Measurements from ENCODE around the gene PIAS4. TPM values are rescaled to one million over a fixed set of nuclear protein-coding genes. Genes with fewer than 3 reads are reported as not detected.

PIAS4 gene
- total and polyA plus RNA-seq, 4 donors = 6.5 to 20.3 (median 15.9) TPM

GRCh38 chr19:3975637-3976087 is 31.9 kb upstream of the PIAS4 start:
- intact Hi-C loops (cut with DNase I) = no loop called here
- ATAC-seq (ENCODE audit: low FRiP score) = no peak
- Histone ChIP-seq H3K27ac (ENCODE audit: low read depth in 1 of 2, low read length in 2 of 2) (no peak overlapping the region), H3K36me3 (ENCODE audit: control insufficient read depth in 1 of 2, insufficient read depth in 2 of 2, low read length in 1 of 2) (peaks cover 9 to 32% of the 10 kb centered on the region in 2 donors), H3K27me3 (ENCODE audit: control insufficient read depth in 1 of 2, insufficient read depth in 2 of 2, low read length in 1 of 2) (no peaks in the 10 kb centered on the region), H3K4me3 (ENCODE audit: low read length in 2 of 2) (no peak overlapping the region), H3K4me1 (ENCODE audit: control insufficient read depth in 1 of 2, insufficient read depth in 2 of 2, low read length in 2 of 2) (no peaks in the 10 kb centered on the region), H3K9me3 (ENCODE audit: control insufficient read depth, low read length) (no peaks in the 10 kb centered on the region)
- no peak for DNase-seq
- 81 to 84% methylated on average over 14 of the region's 14 CpGs for WGBS, 2 donors

DNA sequence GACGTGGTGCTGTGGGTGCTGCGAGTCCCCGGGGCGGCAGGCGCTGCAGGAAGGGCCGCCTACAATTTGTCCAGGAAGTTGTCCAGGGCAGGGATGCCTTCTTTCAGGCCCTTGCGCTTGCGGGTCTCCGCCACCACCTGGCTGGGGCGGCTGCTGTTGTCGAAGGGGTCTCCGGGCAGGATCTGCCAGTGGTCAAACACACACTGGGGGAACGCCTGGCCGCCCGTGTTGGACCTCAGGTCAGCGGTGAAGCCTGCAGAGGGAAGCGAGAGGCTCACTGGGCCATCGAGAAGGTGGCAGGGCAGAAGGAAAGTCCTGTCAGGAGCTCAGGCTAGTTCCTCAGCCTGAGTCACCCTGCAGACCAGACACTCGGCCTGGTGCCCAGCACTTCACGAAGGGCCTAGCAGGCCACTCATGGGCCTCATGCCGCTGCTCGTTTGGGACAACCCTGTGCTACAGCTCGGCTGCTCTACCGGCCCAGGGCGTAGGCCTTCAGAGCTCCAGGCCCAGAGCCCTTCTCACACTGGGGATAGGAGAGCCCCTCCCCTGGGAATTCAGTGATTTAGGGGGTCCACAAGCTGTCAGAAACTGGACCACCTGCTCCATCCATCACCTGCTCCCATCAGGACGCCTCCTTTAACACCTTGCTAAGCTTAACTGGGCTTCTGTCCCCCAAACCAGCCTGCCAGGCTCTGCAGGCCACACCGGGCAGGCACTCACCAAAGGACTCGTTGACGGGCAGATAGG is 30.9 kb upstream of the PIAS4 start:
- H3K4me3 ChIP-seq (ENCODE audit: low read length in 2 of 2) = no peak overlapping the region
- intact Hi-C loops (cut with DNase I) = no loop called here
- WGBS, 2 donors = 86 to 90% methylated on average over 29 of the region's 29 CpGs
- no peak for ATAC-seq (ENCODE audit: low FRiP score)
- H3K27ac ChIP-seq (ENCODE audit: low read depth in 1 of 2, low read length in 2 of 2) = no peak overlapping the region
- H3K27me3 ChIP-seq (ENCODE audit: control insufficient read depth in 1 of 2, insufficient read depth in 2 of 2, low read length in 1 of 2) = no peaks in the 10 kb centered on the region
- peaks cover 14 to 40% of the 10 kb centered on the region in 2 donors for H3K36me3 ChIP-seq (ENCODE audit: control insufficient read depth in 1 of 2, insufficient read depth in 2 of 2, low read length in 1 of 2)
- no peaks in the 10 kb centered on the region for H3K4me1 ChIP-seq (ENCODE audit: control insufficient read depth in 1 of 2, insufficient read depth in 2 of 2, low read length in 2 of 2)
- DNase-seq = no peak
- no peaks in the 10 kb centered on the region for H3K9me3 ChIP-seq (ENCODE audit: control insufficient read depth, low read length)

DNA sequence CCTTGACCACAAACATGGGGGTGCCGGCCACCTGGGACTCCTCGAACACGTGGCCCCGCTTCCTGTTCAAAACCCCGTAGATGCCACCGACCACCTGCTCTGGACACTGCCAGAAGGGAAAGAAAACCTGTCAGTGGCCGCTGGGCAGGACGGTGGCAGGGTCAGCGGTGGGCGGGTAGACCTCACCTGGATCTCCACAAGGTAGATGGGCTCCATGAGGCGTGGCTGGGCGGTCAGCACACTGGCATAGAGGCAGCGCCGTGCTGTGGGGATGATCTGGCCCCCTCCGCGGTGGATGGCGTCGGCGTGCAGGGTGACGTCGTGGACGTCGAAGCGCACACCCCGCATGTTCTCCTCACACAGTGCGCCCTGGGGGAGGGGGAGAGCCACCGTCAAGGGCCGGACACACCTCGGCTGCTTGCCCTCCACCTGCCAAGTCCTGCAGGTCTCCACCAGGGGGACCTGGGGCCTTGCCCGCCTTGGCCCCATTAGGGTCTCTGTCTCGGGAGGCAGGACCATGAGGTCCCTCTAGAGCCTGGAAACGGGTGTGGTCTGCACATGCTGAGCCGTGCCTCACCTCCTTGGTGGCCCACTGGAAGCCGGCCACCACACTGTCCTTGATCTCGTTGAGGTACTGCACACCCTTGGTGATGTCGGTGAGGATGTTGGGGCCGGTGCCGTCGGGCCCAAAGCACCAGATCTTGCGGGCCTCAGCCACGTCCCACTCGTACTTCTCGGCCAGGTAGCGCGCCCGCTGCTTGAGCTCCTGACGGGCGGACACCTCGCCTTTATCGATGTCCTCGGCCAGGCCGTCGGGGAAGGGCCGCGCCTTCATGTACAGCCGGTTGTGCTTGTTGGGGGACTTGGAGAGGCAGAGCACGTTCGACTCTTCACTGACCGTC is 30.0 kb upstream of the PIAS4 start:
- no peaks in the 10 kb centered on the region for H3K9me3 ChIP-seq (ENCODE audit: control insufficient read depth, low read length)
- H3K27ac ChIP-seq (ENCODE audit: low read depth in 1 of 2, low read length in 2 of 2) = no peak overlapping the region
- ATAC-seq (ENCODE audit: low FRiP score) (no peak), DNase-seq (no peak)
- H3K4me1 ChIP-seq (ENCODE audit: control insufficient read depth in 1 of 2, insufficient read depth in 2 of 2, low read length in 2 of 2) = no peaks in the 10 kb centered on the region
- intact Hi-C loops (cut with DNase I) = no loop called here
- peaks cover 14 to 42% of the 10 kb centered on the region in 2 donors for H3K36me3 ChIP-seq (ENCODE audit: control insufficient read depth in 1 of 2, insufficient read depth in 2 of 2, low read length in 1 of 2)
- WGBS, 2 donors = 89 to 90% methylated on average over 58 to 59 of the region's 59 CpGs
- H3K27me3 ChIP-seq (ENCODE audit: control insufficient read depth in 1 of 2, insufficient read depth in 2 of 2, low read length in 1 of 2) = no peaks in the 10 kb centered on the region
- no peak overlapping the region for H3K4me3 ChIP-seq (ENCODE audit: low read length in 2 of 2)

GRCh38 chr19:3978145-3978544 is 29.4 kb upstream of the PIAS4 start:
- intact Hi-C loops (cut with DNase I) = no loop called here
- 93 to 95% methylated on average over 19 of the region's 19 CpGs for WGBS, 2 donors

GRCh38 chr19:3979289-3979673 is 28.3 kb upstream of the PIAS4 start:
- DNase-seq (no peak), ATAC-seq (ENCODE audit: low FRiP score) (no peak)
- Histone ChIP-seq H3K4me3 (ENCODE audit: low read length in 2 of 2) (no peak overlapping the region), H3K27me3 (ENCODE audit: control insufficient read depth in 1 of 2, insufficient read depth in 2 of 2, low read length in 1 of 2) (no peaks in the 10 kb centered on the region), H3K9me3 (ENCODE audit: control insufficient read depth, low read length) (no peaks in the 10 kb centered on the region), H3K4me1 (ENCODE audit: control insufficient read depth in 1 of 2, insufficient read depth in 2 of 2, low read length in 2 of 2) (no peaks in the 10 kb centered on the region), H3K27ac (ENCODE audit: low read depth in 1 of 2, low read length in 2 of 2) (no peak overlapping the region), H3K36me3 (ENCODE audit: control insufficient read depth in 1 of 2, insufficient read depth in 2 of 2, low read length in 1 of 2) (peaks cover 14 to 49% of the 10 kb centered on the region in 2 donors)
- 94 to 95% methylated on average over 18 of the region's 18 CpGs for WGBS, 2 donors
- intact Hi-C loops (cut with DNase I) = no loop called here

More at GRCh38 chr19:3978145-3978544, 29.4 kb upstream of the PIAS4 start:
- ATAC-seq (ENCODE audit: low FRiP score) (no peak), DNase-seq (no peak)
- H3K4me3 ChIP-seq (ENCODE audit: low read length in 2 of 2) = no peak overlapping the region
- H3K36me3 ChIP-seq (ENCODE audit: control insufficient read depth in 1 of 2, insufficient read depth in 2 of 2, low read length in 1 of 2) = peaks cover 14 to 46% of the 10 kb centered on the region in 2 donors
- no peak overlapping the region for H3K27ac ChIP-seq (ENCODE audit: low read depth in 1 of 2, low read length in 2 of 2)
- H3K27me3 ChIP-seq (ENCODE audit: control insufficient read depth in 1 of 2, insufficient read depth in 2 of 2, low read length in 1 of 2) = no peaks in the 10 kb centered on the region
- no peaks in the 10 kb centered on the region for H3K9me3 ChIP-seq (ENCODE audit: control insufficient read depth, low read length)
- no peaks in the 10 kb centered on the region for H3K4me1 ChIP-seq (ENCODE audit: control insufficient read depth in 1 of 2, insufficient read depth in 2 of 2, low read length in 2 of 2)

GRCh38 chr19:3979674-3980352 is 27.7 kb upstream of the PIAS4 start:
- peaks cover 14 to 49% of the 10 kb centered on the region in 2 donors for H3K36me3 ChIP-seq (ENCODE audit: control insufficient read depth in 1 of 2, insufficient read depth in 2 of 2, low read length in 1 of 2)
- H3K4me3 ChIP-seq (ENCODE audit: low read length in 2 of 2) = no peak overlapping the region
- no peaks in the 10 kb centered on the region for H3K27me3 ChIP-seq (ENCODE audit: control insufficient read depth in 1 of 2, insufficient read depth in 2 of 2, low read length in 1 of 2)
- intact Hi-C loops (cut with DNase I) = no loop called here
- DNase-seq (no peak), ATAC-seq (ENCODE audit: low FRiP score) (no peak)
- no peak overlapping the region for H3K27ac ChIP-seq (ENCODE audit: low read depth in 1 of 2, low read length in 2 of 2)
- no peaks in the 10 kb centered on the region for H3K4me1 ChIP-seq (ENCODE audit: control insufficient read depth in 1 of 2, insufficient read depth in 2 of 2, low read length in 2 of 2)
- 90 to 93% methylated on average over 25 of the region's 25 CpGs for WGBS, 2 donors
- H3K9me3 ChIP-seq (ENCODE audit: control insufficient read depth, low read length) = no peaks in the 10 kb centered on the region

DNA sequence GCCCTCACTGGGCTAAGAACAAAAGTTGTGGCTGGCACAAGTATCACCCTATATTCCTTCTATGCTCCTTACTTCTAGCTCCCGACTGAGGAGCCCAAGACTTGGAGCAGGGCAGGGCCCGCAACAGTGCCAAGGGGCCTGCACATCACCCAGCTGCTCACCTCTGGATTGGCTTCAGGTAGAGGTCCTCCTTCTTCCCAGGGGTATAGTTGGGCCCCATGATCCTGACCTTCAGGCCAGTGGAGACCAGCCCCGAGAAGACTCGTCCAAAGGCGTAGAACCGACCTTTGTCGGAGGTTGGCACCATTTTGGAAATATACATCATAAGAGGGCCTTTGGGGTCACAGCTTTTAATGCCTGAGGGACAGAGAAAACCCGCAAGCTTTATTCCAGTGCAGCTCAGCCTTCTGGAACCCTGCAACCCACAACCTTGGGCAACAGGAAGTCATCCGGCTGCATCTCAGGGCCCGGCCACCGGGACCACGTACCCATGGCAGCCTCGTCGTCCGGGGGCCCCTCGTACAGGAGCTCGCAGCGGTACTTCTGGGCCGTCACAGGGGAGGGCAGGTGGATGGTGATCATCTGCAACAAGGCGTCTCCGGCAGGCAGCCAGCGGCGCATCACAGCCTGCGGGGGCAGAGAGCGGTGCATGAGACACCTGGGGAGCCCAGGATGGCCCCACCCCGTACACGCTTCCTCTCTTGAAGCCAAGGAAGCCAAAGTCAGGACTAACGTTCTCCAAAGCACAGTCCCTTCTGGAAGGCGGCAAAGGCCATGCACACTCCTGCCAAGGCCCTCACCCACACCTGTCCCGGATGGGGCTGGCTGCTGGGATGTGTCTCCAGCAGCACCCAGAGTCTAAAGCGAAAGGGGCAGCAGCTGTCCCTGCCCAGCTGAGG is 26.9 kb upstream of the PIAS4 start:
- WGBS, 2 donors = 86 to 88% methylated on average over 31 of the region's 31 CpGs
- ATAC-seq (ENCODE audit: low FRiP score) (no peak), DNase-seq (no peak)
- Histone ChIP-seq H3K9me3 (ENCODE audit: control insufficient read depth, low read length) (no peaks in the 10 kb centered on the region), H3K27me3 (ENCODE audit: control insufficient read depth in 1 of 2, insufficient read depth in 2 of 2, low read length in 1 of 2) (no peaks in the 10 kb centered on the region), H3K4me3 (ENCODE audit: low read length in 2 of 2) (no peak overlapping the region), H3K36me3 (ENCODE audit: control insufficient read depth in 1 of 2, insufficient read depth in 2 of 2, low read length in 1 of 2) (peaks cover 14 to 49% of the 10 kb centered on the region in 2 donors), H3K27ac (ENCODE audit: low read depth in 1 of 2, low read length in 2 of 2) (no peak overlapping the region), H3K4me1 (ENCODE audit: control insufficient read depth in 1 of 2, insufficient read depth in 2 of 2, low read length in 2 of 2) (no peaks in the 10 kb centered on the region)
- intact Hi-C loops (cut with DNase I) = no loop called here

DNA sequence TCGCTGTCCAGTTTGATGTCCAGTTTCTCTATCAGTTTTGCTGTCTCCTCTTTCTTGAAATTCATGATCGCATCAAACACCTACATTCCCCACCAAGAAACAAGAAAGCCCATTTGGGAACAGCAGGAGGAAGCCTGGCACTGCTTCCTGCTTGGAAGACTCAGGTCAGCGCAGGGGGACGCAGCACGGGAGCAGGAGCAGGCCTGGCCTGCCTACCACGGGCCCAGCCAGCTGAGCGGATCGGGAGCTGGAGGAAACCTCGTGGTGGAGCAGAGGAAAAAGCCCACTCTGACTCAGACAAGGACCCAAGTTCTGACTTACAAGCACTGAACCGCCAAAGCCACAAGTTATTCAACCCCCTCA is 26.2 kb upstream of the PIAS4 start:
- no peaks in the 10 kb centered on the region for H3K27me3 ChIP-seq (ENCODE audit: control insufficient read depth in 1 of 2, insufficient read depth in 2 of 2, low read length in 1 of 2)
- no peak overlapping the region for H3K4me3 ChIP-seq (ENCODE audit: low read length in 2 of 2)
- no peaks in the 10 kb centered on the region for H3K9me3 ChIP-seq (ENCODE audit: control insufficient read depth, low read length)
- H3K27ac ChIP-seq (ENCODE audit: low read depth in 1 of 2, low read length in 2 of 2) = no peak overlapping the region
- intact Hi-C loops (cut with DNase I) = no loop called here
- DNase-seq (no peak), ATAC-seq (ENCODE audit: low FRiP score) (no peak)
- no peaks in the 10 kb centered on the region for H3K4me1 ChIP-seq (ENCODE audit: control insufficient read depth in 1 of 2, insufficient read depth in 2 of 2, low read length in 2 of 2)
- peaks cover 14 to 48% of the 10 kb centered on the region in 2 donors for H3K36me3 ChIP-seq (ENCODE audit: control insufficient read depth in 1 of 2, insufficient read depth in 2 of 2, low read length in 1 of 2)
- WGBS, 2 donors = 88 to 89% methylated on average over 10 of the region's 10 CpGs
